ENCODE measurements around the gene ATP2C1. TPM values are rescaled to one million over a fixed set of nuclear protein-coding genes. Genes with fewer than 3 reads are reported as not detected.

Gene ATP2C1
- total and polyA plus RNA-seq, 2 donors, result 40.6 to 60.2 TPM

DNA sequence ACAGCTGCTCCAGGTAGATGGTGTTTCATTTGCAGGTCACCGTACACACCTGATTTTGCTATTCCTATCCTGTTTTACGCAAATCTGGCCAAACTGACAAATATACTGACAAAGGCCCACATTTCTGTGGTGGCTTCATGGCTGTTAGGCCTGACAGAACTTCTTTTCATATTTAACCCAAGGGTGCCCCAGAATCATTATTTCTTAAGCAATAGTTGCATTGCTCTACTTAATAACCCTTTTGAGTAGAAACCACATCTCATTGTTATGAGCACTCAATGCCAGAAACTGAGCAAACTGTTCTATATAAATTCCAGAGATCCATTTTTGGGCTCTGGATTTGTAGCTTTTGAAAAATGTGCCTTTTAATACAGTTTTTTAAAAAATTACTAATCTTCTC lies 113.4 kb downstream of the ATP2C1 start:
- WGBS, result over 99% methylated on average over 2 of the region's 2 CpGs
- Histone ChIP-seq H3K4me1 (ENCODE audit: control insufficient read depth in 2 of 2, insufficient read depth in 2 of 2, low read length in 2 of 2) (no peaks in the 10 kb centered on the region), H3K27ac (ENCODE audit: low read depth in 1 of 2, low read length in 1 of 2) (no peak overlapping the region), H3K36me3 (ENCODE audit: control insufficient read depth in 2 of 2, insufficient read depth in 2 of 2, low read length in 1 of 2) (peaks cover 13 to 47% of the 10 kb centered on the region in 2 donors), H3K4me3 (ENCODE audit: low read length in 2 of 2) (no peak overlapping the region), H3K9me3 (ENCODE audit: control insufficient read depth in 2 of 2, insufficient read depth in 1 of 2, low read length in 1 of 2) (no peaks in the 10 kb centered on the region), H3K27me3 (ENCODE audit: control insufficient read depth in 2 of 2, insufficient read depth in 1 of 2, low read length in 1 of 2) (no peaks in the 10 kb centered on the region)
- DNase-seq (ENCODE audit: low read depth in 6 of 9, low spot score in 9 of 9), result no peak

DNA sequence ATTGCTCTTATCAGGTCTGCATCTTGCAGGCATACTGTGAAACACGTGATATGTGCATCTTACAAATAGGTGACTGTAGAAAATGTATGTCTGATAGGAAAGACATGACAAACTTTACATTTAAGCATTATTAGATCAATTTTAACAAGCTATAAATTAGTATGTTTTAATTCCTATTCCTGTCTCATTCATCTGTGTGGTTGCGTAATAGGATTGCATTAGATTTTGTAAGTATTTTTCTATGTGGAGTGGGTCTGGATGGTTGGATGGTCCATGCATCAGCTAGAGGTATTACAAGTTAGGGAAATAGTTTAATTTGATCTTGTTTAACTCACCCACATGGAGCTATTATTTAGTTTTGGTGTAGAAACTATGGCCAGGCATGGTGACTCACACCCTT lies 113.9 kb downstream of the ATP2C1 start:
- H3K4me3 ChIP-seq (ENCODE audit: low read length in 2 of 2), result no peak overlapping the region
- WGBS, result 98% methylated on average over 2 of the region's 2 CpGs
- no peaks in the 10 kb centered on the region for H3K27me3 ChIP-seq (ENCODE audit: control insufficient read depth in 2 of 2, insufficient read depth in 1 of 2, low read length in 1 of 2)
- peaks cover 13 to 52% of the 10 kb centered on the region in 2 donors for H3K36me3 ChIP-seq (ENCODE audit: control insufficient read depth in 2 of 2, insufficient read depth in 2 of 2, low read length in 1 of 2)
- DNase-seq (ENCODE audit: low read depth in 6 of 9, low spot score in 9 of 9), result no peak
- no peaks in the 10 kb centered on the region for H3K9me3 ChIP-seq (ENCODE audit: control insufficient read depth in 2 of 2, insufficient read depth in 1 of 2, low read length in 1 of 2)
- H3K27ac ChIP-seq (ENCODE audit: low read depth in 1 of 2, low read length in 1 of 2), result no peak overlapping the region
- H3K4me1 ChIP-seq (ENCODE audit: control insufficient read depth in 2 of 2, insufficient read depth in 2 of 2, low read length in 2 of 2), result no peaks in the 10 kb centered on the region

- Histone ChIP-seq H3K4me1 (ENCODE audit: control insufficient read depth in 2 of 2, insufficient read depth in 2 of 2, low read length in 2 of 2) (no peaks in the 10 kb centered on the region), H3K4me3 (ENCODE audit: low read length in 2 of 2) (no peak overlapping the region), H3K36me3 (ENCODE audit: control insufficient read depth in 2 of 2, insufficient read depth in 2 of 2, low read length in 1 of 2) (peaks cover 14 to 56% of the 10 kb centered on the region in 2 donors), H3K27ac (ENCODE audit: low read depth in 1 of 2, low read length in 1 of 2) (no peak overlapping the region), H3K9me3 (ENCODE audit: control insufficient read depth in 2 of 2, insufficient read depth in 1 of 2, low read length in 1 of 2) (no peaks in the 10 kb centered on the region), H3K27me3 (ENCODE audit: control insufficient read depth in 2 of 2, insufficient read depth in 1 of 2, low read length in 1 of 2) (no peaks in the 10 kb centered on the region)
- WGBS, result 100% methylated on average over 1 of the region's 1 CpG
- no peak for DNase-seq (ENCODE audit: low read depth in 6 of 9, low spot score in 9 of 9)
Observed at GRCh38 chr3:131008326-131008725, 114.4 kb downstream of the ATP2C1 start.

- H3K9me3 ChIP-seq (ENCODE audit: control insufficient read depth in 2 of 2, insufficient read depth in 1 of 2, low read length in 1 of 2), result no peaks in the 10 kb centered on the region
- 97% methylated on average over 1 of the region's 1 CpG for WGBS
- H3K4me3 ChIP-seq (ENCODE audit: low read length in 2 of 2), result no peak overlapping the region
- DNase-seq (ENCODE audit: low read depth in 6 of 9, low spot score in 9 of 9), result no peak
- H3K27ac ChIP-seq (ENCODE audit: low read depth in 1 of 2, low read length in 1 of 2), result no peak overlapping the region
- H3K36me3 ChIP-seq (ENCODE audit: control insufficient read depth in 2 of 2, insufficient read depth in 2 of 2, low read length in 1 of 2), result peaks cover 15 to 62% of the 10 kb centered on the region in 2 donors
- no peaks in the 10 kb centered on the region for H3K4me1 ChIP-seq (ENCODE audit: control insufficient read depth in 2 of 2, insufficient read depth in 2 of 2, low read length in 2 of 2)
- no peaks in the 10 kb centered on the region for H3K27me3 ChIP-seq (ENCODE audit: control insufficient read depth in 2 of 2, insufficient read depth in 1 of 2, low read length in 1 of 2)
Observed at GRCh38 chr3:131009698-131010097, 115.8 kb downstream of the ATP2C1 start.

DNA sequence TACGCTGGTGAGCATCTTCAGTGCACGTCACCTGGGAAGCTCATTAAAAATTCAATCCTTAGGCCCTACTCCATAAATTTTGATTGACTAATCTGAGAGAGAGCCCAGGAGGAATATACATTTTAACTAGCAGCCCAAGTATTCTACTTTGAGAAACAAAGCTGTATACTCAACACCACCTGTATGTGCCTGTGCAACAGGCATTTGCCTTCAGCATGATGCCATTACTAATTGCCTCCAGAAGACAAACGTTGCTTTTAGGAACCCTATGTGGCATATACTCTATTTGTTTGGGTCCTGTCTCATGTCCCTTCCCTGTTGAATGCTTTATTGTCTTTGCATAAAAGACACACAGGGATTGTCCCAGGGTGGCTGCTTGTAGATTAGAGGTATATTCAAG lies 125.1 kb downstream of the ATP2C1 start:
- Histone ChIP-seq H3K9me3 (ENCODE audit: control insufficient read depth in 2 of 2, insufficient read depth in 1 of 2, low read length in 1 of 2) (no peaks in the 10 kb centered on the region), H3K27me3 (ENCODE audit: control insufficient read depth in 2 of 2, insufficient read depth in 1 of 2, low read length in 1 of 2) (no peaks in the 10 kb centered on the region), H3K4me1 (ENCODE audit: control insufficient read depth in 2 of 2, insufficient read depth in 2 of 2, low read length in 2 of 2) (peaks cover 0 to 10% of the 10 kb centered on the region in 2 donors), H3K27ac (ENCODE audit: low read depth in 1 of 2, low read length in 1 of 2) (no peak overlapping the region), H3K36me3 (ENCODE audit: control insufficient read depth in 2 of 2, insufficient read depth in 2 of 2, low read length in 1 of 2) (peaks cover 29 to 50% of the 10 kb centered on the region in 2 donors), H3K4me3 (ENCODE audit: low read length in 2 of 2) (no peak overlapping the region)
- 98% methylated on average over 3 of the region's 3 CpGs for WGBS
- DNase-seq (ENCODE audit: low read depth in 6 of 9, low spot score in 9 of 9), result no peak

GRCh38 chr3:131020122-131020693 lies 126.3 kb downstream of the ATP2C1 start:
- H3K36me3 ChIP-seq (ENCODE audit: control insufficient read depth in 2 of 2, insufficient read depth in 2 of 2, low read length in 1 of 2), result peaks cover 26 to 44% of the 10 kb centered on the region in 2 donors
- H3K4me3 ChIP-seq (ENCODE audit: low read length in 2 of 2), result no peak overlapping the region
- DNase-seq (ENCODE audit: low read depth in 6 of 9, low spot score in 9 of 9), result peak in 1 of 9 donors; percentile 21
- no peak overlapping the region for H3K27ac ChIP-seq (ENCODE audit: low read depth in 1 of 2, low read length in 1 of 2)
- WGBS, result 67% methylated on average over 5 of the region's 5 CpGs
- H3K4me1 ChIP-seq (ENCODE audit: control insufficient read depth in 2 of 2, insufficient read depth in 2 of 2, low read length in 2 of 2), result peaks cover 0 to 13% of the 10 kb centered on the region in 2 donors
- no peaks in the 10 kb centered on the region for H3K27me3 ChIP-seq (ENCODE audit: control insufficient read depth in 2 of 2, insufficient read depth in 1 of 2, low read length in 1 of 2)
- no peaks in the 10 kb centered on the region for H3K9me3 ChIP-seq (ENCODE audit: control insufficient read depth in 2 of 2, insufficient read depth in 1 of 2, low read length in 1 of 2)

GRCh38 chr3:131025539-131025938 lies 131.7 kb downstream of the ATP2C1 start:
- peak overlapping the region; percentile 74 to 83 for H3K4me3 ChIP-seq (ENCODE audit: low read length in 2 of 2)
- H3K36me3 ChIP-seq (ENCODE audit: control insufficient read depth in 2 of 2, insufficient read depth in 2 of 2, low read length in 1 of 2), result peaks cover 6 to 12% of the 10 kb centered on the region in 2 donors
- 91% methylated on average over 1 of the region's 1 CpG for WGBS
- H3K9me3 ChIP-seq (ENCODE audit: control insufficient read depth in 2 of 2, insufficient read depth in 1 of 2, low read length in 1 of 2), result no peaks in the 10 kb centered on the region
- no peak overlapping the region for H3K27ac ChIP-seq (ENCODE audit: low read depth in 1 of 2, low read length in 1 of 2)
- DNase-seq (ENCODE audit: low read depth in 6 of 9, low spot score in 9 of 9), result no peak
- H3K4me1 ChIP-seq (ENCODE audit: control insufficient read depth in 2 of 2, insufficient read depth in 2 of 2, low read length in 2 of 2), result peaks cover 11 to 17% of the 10 kb centered on the region in 2 donors
- no peaks in the 10 kb centered on the region for H3K27me3 ChIP-seq (ENCODE audit: control insufficient read depth in 2 of 2, insufficient read depth in 1 of 2, low read length in 1 of 2)

DNA sequence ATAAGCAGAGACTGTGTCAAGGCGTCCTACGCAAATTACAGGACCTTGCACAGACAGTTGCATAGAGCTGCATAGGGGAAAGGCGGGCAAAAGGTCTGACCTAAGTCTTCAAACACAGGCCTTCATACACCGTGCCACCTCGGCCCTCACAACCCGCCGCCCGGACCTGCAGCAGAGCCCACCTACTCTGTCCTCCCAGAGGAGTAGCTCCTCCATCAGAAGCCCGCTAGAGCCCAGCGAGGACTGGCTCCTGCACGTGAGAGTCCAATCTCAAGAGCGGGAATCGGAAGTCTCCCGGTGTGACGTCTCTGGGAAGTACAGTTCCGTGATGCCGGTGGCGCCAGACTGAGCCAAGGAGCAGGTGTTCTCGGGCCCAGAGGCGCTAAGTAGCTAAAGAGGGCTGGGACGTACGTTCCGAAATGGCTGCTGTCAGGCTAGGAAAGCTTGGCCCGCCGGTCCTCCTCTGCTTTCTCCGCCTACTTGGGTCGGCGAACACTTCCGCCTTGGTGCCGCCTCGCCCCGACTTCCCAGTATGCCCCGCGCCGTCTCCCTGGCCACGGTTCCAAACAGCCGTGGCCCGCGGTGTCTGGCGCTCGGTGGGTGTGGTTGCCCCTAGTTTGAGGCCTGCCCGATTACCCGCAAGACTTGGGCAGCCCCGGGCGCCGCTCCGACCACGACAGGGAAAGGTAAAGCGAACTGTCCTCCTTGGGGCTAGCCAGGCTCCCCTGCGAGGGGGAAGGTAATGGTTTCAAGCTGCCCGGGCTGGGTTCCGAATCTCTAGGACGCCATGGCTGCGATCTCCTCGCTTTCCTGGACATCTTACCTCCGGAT lies 132.7 kb downstream of the ATP2C1 start, which contains the start of the genes ASTE1 and NEK11:
Gene ASTE1, minus strand, starts transcription at position 505 of the 831 bp plus-strand sequence. CDS start 1,519 bp downstream, outside the sequence.
Gene NEK11, plus strand, starts transcription at position 557 of the 831 bp plus-strand sequence. CDS start 2,832 bp downstream, outside the sequence.
- Histone ChIP-seq H3K36me3 (ENCODE audit: control insufficient read depth in 2 of 2, insufficient read depth in 2 of 2, low read length in 1 of 2) (peaks cover 6 to 12% of the 10 kb centered on the region in 2 donors), H3K27ac (ENCODE audit: low read depth in 1 of 2, low read length in 1 of 2) (peak within 1 kb of the TSS; percentile 90 to 95), H3K9me3 (ENCODE audit: control insufficient read depth in 2 of 2, insufficient read depth in 1 of 2, low read length in 1 of 2) (no peaks in the 10 kb centered on the region), H3K27me3 (ENCODE audit: control insufficient read depth in 2 of 2, insufficient read depth in 1 of 2, low read length in 1 of 2) (no peaks in the 10 kb centered on the region), H3K4me1 (ENCODE audit: control insufficient read depth in 2 of 2, insufficient read depth in 2 of 2, low read length in 2 of 2) (peaks cover 11 to 15% of the 10 kb centered on the region in 2 donors), H3K4me3 (ENCODE audit: low read length in 2 of 2) (peak within 1 kb of the TSS; percentile 74 to 83)
- 1% methylated on average over 56 of the region's 56 CpGs for WGBS
- peak; percentile 62 to 90 (median 78) for DNase-seq (ENCODE audit: low read depth in 6 of 9, low spot score in 9 of 9)

DNA sequence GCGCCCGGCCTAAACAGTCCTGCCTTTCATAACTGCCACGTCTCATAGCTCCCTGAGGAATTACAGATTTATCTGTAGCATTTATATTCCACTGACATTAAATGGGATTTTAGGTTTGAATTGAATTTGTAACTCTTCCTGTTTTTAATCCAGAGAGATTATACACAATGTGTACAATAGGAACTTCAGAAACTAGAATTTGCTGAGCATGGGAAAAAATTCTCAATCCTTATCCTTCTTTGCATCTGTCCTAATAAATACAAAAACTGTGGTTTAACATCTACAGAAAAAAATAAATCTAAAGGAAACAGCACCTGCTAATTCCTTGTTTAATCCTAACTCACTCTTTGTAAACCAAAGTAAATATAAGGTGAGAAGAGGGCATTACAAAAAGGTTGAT lies 135.0 kb downstream of the ATP2C1 start:
- H3K27me3 ChIP-seq (ENCODE audit: control insufficient read depth in 2 of 2, insufficient read depth in 1 of 2, low read length in 1 of 2), result no peaks in the 10 kb centered on the region
- peaks cover 9 to 11% of the 10 kb centered on the region in 2 donors for H3K4me1 ChIP-seq (ENCODE audit: control insufficient read depth in 2 of 2, insufficient read depth in 2 of 2, low read length in 2 of 2)
- no peak overlapping the region for H3K27ac ChIP-seq (ENCODE audit: low read depth in 1 of 2, low read length in 1 of 2)
- H3K9me3 ChIP-seq (ENCODE audit: control insufficient read depth in 2 of 2, insufficient read depth in 1 of 2, low read length in 1 of 2), result no peaks in the 10 kb centered on the region
- H3K4me3 ChIP-seq (ENCODE audit: low read length in 2 of 2), result no peak overlapping the region
- WGBS, result 98% methylated on average over 3 of the region's 3 CpGs
- peaks cover 0 to 6% of the 10 kb centered on the region in 2 donors for H3K36me3 ChIP-seq (ENCODE audit: control insufficient read depth in 2 of 2, insufficient read depth in 2 of 2, low read length in 1 of 2)
- no peak for DNase-seq (ENCODE audit: low read depth in 6 of 9, low spot score in 9 of 9)

All from thymus (tissue), 11 donors.